Raji (cell line): ENCODE results near the gene TMEM203.
A peak's percentile ranks its signal among the peaks of the same experiment; 100 is the strongest.

ENCODE experiments used
- POLR2A ChIP-seq: IDR thresholded peaks from 2 replicates; pipeline ENCODE4 v1.6.1; 2011; ENCODE audit warnings: low read depth, low read length, control low read depth; ENCODE audit not compliant: insufficient read depth

The TMEM203 gene

GRCh38 chr9:137226338-137227053, 21.0 kb upstream of the TMEM203 start:
- TF ChIP-seq POLR2A = no peak

GRCh38 chr9:137225699-137226331, 20.4 kb upstream of the TMEM203 start:
- no peak for TF ChIP-seq POLR2A

GRCh38 chr9:137224830-137225694, 19.6 kb upstream of the TMEM203 start, which contains the start of gene CYSRT1:
TSS of gene CYSRT1 (plus strand) at chr9:137225174. CDS start at chr9:137225622, 448 bp downstream.
- no peak for TF ChIP-seq POLR2A

GRCh38 chr9:137223078-137223970, 17.9 kb upstream of the TMEM203 start:
- peak; percentile 81 for TF ChIP-seq POLR2A

- TF ChIP-seq POLR2A = no peak
Observed at GRCh38 chr9:137222190-137223077, 17.0 kb upstream of the TMEM203 start, which contains the start of gene RNF208. TSS of gene RNF208 (minus strand) at chr9:137222240. CDS start at chr9:137221212, 1,028 bp downstream.

- TF ChIP-seq POLR2A = no peak
Observed at GRCh38 chr9:137221506-137222111, 16.2 kb upstream of the TMEM203 start.

- no peak for TF ChIP-seq POLR2A
Observed at GRCh38 chr9:137221095-137221505, 15.7 kb upstream of the TMEM203 start.

- TF ChIP-seq POLR2A = no peak
Observed at GRCh38 chr9:137220317-137221094, 15.1 kb upstream of the TMEM203 start.

- no peak for TF ChIP-seq POLR2A
Observed at GRCh38 chr9:137219757-137220316, 14.4 kb upstream of the TMEM203 start.

- no peak for TF ChIP-seq POLR2A
Observed at GRCh38 chr9:137218754-137219271, 13.4 kb upstream of the TMEM203 start.

- TF ChIP-seq POLR2A = no peak
Observed at GRCh38 chr9:137218212-137218753, 12.8 kb upstream of the TMEM203 start.
